Muscle of arm (tissue), 12 donors: Measurements from ENCODE around the gene HSD11B1. TPM values are rescaled to one million over a fixed set of nuclear protein-coding genes. Genes with fewer than 3 reads are reported as not detected.
"Not testable (repeated sequence)": the region's sequence is repeated elsewhere in the genome, so short reads cannot be mapped to it uniquely, and the experiment has no call there.

Experiments
- DNase-seq: peaks from one replicate; pipeline ENCODE4 v3.0.0-alpha.2; 2013
- polyA plus RNA-seq, 12 donors: library from polyadenylated mRNA; unstranded; fragments of 120-200 nt; gene quantifications; one replicate each; pipeline ENCODE4 v1.2.1, GENCODE V29; 2013; ENCODE audit not compliant: insufficient read length in 12 of 12

The HSD11B1 gene
- polyA plus RNA-seq, 12 donors, result 0.16 to 0.45 (median 0.26) TPM; not detected in 6

GRCh38 chr1:209689477-209689876, 15.2 kb upstream of the HSD11B1 start:
- no peak for DNase-seq

GRCh38 chr1:209691237-209691636, 13.4 kb upstream of the HSD11B1 start:
- no peak for DNase-seq

GRCh38 chr1:209692296-209692695, 12.3 kb upstream of the HSD11B1 start:
- no peak for DNase-seq

- DNase-seq, result peak; percentile 81
Observed at GRCh38 chr1:209692745-209693504, 11.7 kb upstream of the HSD11B1 start.

GRCh38 chr1:209696673-209697072, 8.0 kb upstream of the HSD11B1 start:
- DNase-seq, result no peak

GRCh38 chr1:209697126-209697525, 7.5 kb upstream of the HSD11B1 start:
- DNase-seq, result no peak

- not testable (repeated sequence) for DNase-seq
Observed at GRCh38 chr1:209700686-209701085, 4.0 kb upstream of the HSD11B1 start.

- DNase-seq, result no peak
Observed at GRCh38 chr1:209702832-209703231, 1.8 kb upstream of the HSD11B1 start.

- no peak for DNase-seq
Observed at GRCh38 chr1:209703834-209704504, 677 bp upstream of the HSD11B1 start.

- DNase-seq, result no peak
Observed at GRCh38 chr1:209705033-209705598, 470 bp downstream of the HSD11B1 start.

GRCh38 chr1:209706622-209707021, 2.0 kb downstream of the HSD11B1 start:
- DNase-seq, result no peak

- no peak for DNase-seq
Observed at GRCh38 chr1:209707308-209707707, 2.7 kb downstream of the HSD11B1 start.

- no peak for DNase-seq
Observed at GRCh38 chr1:209708297-209708696, 3.7 kb downstream of the HSD11B1 start.

GRCh38 chr1:209710093-209710492, 5.4 kb downstream of the HSD11B1 start:
- no peak for DNase-seq

GRCh38 chr1:209710847-209711246, 6.2 kb downstream of the HSD11B1 start:
- no peak for DNase-seq

- no peak for DNase-seq
Observed at GRCh38 chr1:209714338-209714737, 9.7 kb downstream of the HSD11B1 start.

GRCh38 chr1:209715314-209715713, 10.7 kb downstream of the HSD11B1 start:
- no peak for DNase-seq

GRCh38 chr1:209717818-209718217, 13.2 kb downstream of the HSD11B1 start:
- no peak for DNase-seq

GRCh38 chr1:209720326-209720725, 15.7 kb downstream of the HSD11B1 start:
- DNase-seq, result no peak

- DNase-seq, result no peak
Observed at GRCh38 chr1:209720826-209721225, 16.2 kb downstream of the HSD11B1 start.

GRCh38 chr1:209721323-209721722, 16.7 kb downstream of the HSD11B1 start:
- DNase-seq, result no peak

- DNase-seq, result no peak
Observed at GRCh38 chr1:209723265-209723664, 18.6 kb downstream of the HSD11B1 start.
